Fibroblast of mammary gland (primary cell): ENCODE data around the gene MYO10.
A peak's percentile ranks its signal among the peaks of the same experiment; 100 is the strongest.

Experiments
- DNase-seq: peaks from one replicate; pipeline ENCODE4 v3.0.0-alpha.2; 2010; ENCODE audit warnings: low read depth
- H3K4me3 ChIP-seq: 2 replicates; pipeline ENCODE4 v1.5.1; 2011; ENCODE audit warnings: low read depth, mild to moderate bottlenecking, low read length, moderate library complexity; ENCODE audit not compliant: control insufficient read depth
- CTCF ChIP-seq: conservative IDR thresholded peaks from 2 replicates; pipeline ENCODE4 v1.5.1; 2011; ENCODE audit warnings: low read depth, low read length, inconsistent platforms; ENCODE audit not compliant: control insufficient read depth, insufficient read depth

The MYO10 gene

DNA sequence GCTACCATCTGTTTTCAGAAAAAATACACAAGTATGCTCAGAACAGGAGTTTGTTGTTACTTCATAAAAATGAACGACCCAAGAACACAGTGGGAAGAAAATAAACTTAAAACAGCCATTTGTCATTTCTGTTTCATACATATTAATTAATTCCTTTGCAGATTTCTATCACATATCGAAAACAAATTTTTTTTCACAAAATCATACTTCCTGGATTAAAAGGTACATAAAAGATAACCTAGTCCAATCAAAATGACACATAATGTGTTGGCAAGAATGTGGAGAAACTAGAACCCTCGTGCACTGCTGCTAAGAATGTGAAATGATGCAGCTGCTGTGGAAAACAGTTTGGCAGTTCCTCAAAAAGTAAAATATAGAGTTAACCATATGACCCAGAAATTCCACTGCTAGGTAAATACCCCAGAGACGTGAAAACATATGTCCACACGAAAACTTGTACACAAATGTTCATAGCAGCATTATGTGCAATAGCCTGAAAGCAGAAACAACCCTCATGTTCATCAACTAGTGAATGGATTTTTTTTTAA lies 46.0 kb downstream of the MYO10 start:
- TF ChIP-seq CTCF = no peak
- DNase-seq = peak; percentile 64
- H3K4me3 ChIP-seq = no peak overlapping the region

GRCh38 chr5:16889203-16889971 lies 46.7 kb downstream of the MYO10 start:
- no peak overlapping the region for H3K4me3 ChIP-seq
- TF ChIP-seq CTCF = no peak
- peak; percentile 59 for DNase-seq

- no peak overlapping the region for H3K4me3 ChIP-seq
- TF ChIP-seq CTCF = no peak
- DNase-seq = peak; percentile 71
Observed at GRCh38 chr5:16888694-16889124, 47.4 kb downstream of the MYO10 start.

- TF ChIP-seq CTCF = no peak
- H3K4me3 ChIP-seq = no peak overlapping the region
- no peak for DNase-seq
Observed at GRCh38 chr5:16886793-16887345, 49.2 kb downstream of the MYO10 start.

- H3K4me3 ChIP-seq = no peak overlapping the region
- TF ChIP-seq CTCF = no peak
- peak; percentile 81 for DNase-seq
Observed at GRCh38 chr5:16886366-16886736, 49.7 kb downstream of the MYO10 start.

- no peak for TF ChIP-seq CTCF
- H3K4me3 ChIP-seq = no peak overlapping the region
- DNase-seq = no peak
Observed at GRCh38 chr5:16885635-16886365, 50.3 kb downstream of the MYO10 start.
